ENCODE data around the gene ABHD6.

GRCh38 chr3:58206406-58207011 lies 31.1 kb upstream of the ABHD6 start:
- TF ChIP-seq SIN3A (IDR thresholded peaks at IDR 0.05; ENCODE audit: borderline replicate concordance, insufficient read depth, low read depth, low read length) = no peak
- TF ChIP-seq, protein P1, sequence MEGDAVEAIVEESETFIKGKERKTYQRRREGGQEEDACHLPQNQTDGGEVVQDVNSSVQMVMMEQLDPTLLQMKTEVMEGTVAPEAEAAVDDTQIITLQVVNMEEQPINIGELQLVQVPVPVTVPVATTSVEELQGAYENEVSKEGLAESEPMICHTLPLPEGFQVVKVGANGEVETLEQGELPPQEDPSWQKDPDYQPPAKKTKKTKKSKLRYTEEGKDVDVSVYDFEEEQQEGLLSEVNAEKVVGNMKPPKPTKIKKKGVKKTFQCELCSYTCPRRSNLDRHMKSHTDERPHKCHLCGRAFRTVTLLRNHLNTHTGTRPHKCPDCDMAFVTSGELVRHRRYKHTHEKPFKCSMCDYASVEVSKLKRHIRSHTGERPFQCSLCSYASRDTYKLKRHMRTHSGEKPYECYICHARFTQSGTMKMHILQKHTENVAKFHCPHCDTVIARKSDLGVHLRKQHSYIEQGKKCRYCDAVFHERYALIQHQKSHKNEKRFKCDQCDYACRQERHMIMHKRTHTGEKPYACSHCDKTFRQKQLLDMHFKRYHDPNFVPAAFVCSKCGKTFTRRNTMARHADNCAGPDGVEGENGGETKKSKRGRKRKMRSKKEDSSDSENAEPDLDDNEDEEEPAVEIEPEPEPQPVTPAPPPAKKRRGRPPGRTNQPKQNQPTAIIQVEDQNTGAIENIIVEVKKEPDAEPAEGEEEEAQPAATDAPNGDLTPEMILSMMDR (IDR thresholded peaks at IDR 0.05) = no peak
- no peak for TF ChIP-seq POLR2AphosphoS5 (IDR thresholded peaks at IDR 0.05; ENCODE audit: low read depth, low read length)
- TF ChIP-seq REST (IDR thresholded peaks at IDR 0.05; ENCODE audit: insufficient read depth in 1 of 2, low read depth in 2 of 2, low read length in 1 of 2) = no peak
- no peak for TF ChIP-seq TCF7L2 (IDR thresholded peaks at IDR 0.05; ENCODE audit: low read depth, low read length)

Measured in Panc1 (cell line).